Skin of body (tissue), 2 donors: ENCODE results near the gene AJUBA. TPM values are rescaled to one million over a fixed set of nuclear protein-coding genes. Genes with fewer than 3 reads are reported as not detected.
"Not testable (repeated sequence)": the region's sequence is repeated elsewhere in the genome, so short reads cannot be mapped to it uniquely, and the experiment has no call there.

Experiments
- DNase-seq: peaks from one replicate; lab custom pipeline; 2025; lab: John Stamatoyannopoulos, UW
- total RNA-seq: library from RNA; depleted of rRNA; stranded (reverse); fragments of >200 nt; gene quantifications from one replicate; pipeline ENCODE4 v1.2.3, GENCODE V29; 2014

AJUBA gene
- total RNA-seq: 44.7 TPM

- peak; percentile 87 for DNase-seq
These were observed at the start of gene AJUBA for GRCh38 chr14:22982477-22983245. TSS of gene AJUBA (minus strand) at chr14:22982551. CDS start at chr14:22982266, 285 bp downstream.

- DNase-seq: no peak
These were observed 48.6 kb upstream of the AJUBA start for GRCh38 chr14:23030936-23031335.

GRCh38 chr14:23028799-23029198, 46.4 kb upstream of the AJUBA start:
- no peak for DNase-seq

GRCh38 chr14:23025151-23025814, 42.9 kb upstream of the AJUBA start:
- no peak for DNase-seq

- DNase-seq: no peak
These were observed 42.3 kb upstream of the AJUBA start for GRCh38 chr14:23024612-23025075.

- DNase-seq: no peak
These were observed 41.4 kb upstream of the AJUBA start for GRCh38 chr14:23023795-23024152.

DNA sequence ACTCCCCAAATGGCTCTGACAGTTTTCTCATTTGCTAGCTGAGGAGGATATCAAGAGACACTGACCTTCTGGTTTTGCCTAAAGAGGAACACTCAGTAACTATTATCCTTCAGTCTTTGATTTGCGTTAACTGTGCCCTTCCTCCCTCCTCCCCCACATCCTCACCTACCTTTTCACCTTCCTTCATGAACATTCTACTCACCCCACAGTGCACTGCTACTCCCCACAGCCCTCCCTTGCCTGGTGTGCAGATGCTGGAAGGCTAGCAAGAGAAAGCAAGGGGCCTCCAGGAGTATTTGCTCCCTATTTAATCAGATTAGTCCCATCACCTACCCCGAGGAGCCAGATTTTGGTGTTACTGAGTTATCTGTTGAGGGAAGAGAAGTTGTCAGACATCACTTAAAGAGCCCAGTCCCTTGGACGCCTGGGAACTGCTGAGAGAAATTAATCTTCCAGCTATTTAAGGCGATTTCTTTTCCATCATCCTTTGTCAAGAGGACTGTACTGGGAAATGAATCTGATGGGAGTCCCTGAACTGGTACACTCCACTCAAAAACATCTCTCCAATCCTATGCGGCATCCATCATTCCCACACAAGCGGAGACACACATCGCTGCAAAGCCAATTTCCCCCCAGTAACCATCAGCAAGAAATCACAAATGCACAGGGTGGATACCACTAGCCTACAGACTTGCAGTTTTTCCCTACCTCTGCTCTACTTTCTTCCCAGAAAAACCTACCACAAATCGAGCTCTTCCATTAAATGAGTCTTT, 40.9 kb upstream of the AJUBA start:
- DNase-seq: no peak

- no peak for DNase-seq
These were observed 39.6 kb upstream of the AJUBA start for GRCh38 chr14:23021889-23022442.

DNA sequence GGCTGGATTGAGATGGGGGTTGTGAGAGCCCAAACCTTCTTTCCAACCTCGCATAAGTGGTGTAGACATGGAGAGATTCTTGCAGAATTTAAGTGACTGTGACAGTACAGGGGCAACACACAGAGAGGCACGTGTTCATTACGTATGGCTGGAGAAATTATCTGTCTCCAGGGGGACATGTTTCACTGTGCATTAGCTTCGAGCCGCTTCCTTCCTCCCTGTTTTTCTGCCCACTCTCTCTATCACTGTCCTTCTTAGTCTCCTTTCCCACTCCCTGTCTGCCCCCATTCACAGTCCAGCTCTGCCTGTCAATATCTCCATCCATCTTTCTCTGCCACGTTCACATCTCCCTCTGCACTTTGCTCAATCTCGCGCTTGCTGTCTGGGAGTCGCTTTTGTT, 39.1 kb upstream of the AJUBA start:
- no peak for DNase-seq

GRCh38 chr14:23020143-23021128, 38.1 kb upstream of the AJUBA start:
- DNase-seq: no peak

DNA sequence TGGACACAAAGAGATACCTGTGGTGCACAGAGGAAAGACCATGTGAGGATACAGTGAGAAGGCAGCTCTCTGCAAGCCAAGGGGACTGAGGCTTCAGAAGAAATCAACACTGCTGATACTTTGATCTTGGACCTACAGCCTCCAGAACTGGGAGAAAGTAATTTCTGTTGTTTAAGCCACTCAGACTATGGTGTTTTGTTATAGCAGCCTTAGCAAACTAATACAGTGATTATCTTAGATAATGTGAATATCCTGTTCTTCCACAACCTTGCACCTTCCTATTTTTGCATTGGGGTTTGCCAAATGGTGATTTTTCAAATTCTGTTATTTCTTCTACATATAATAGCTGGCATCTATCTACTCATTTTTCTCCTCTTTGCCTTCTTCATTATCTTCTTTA, 35.8 kb upstream of the AJUBA start:
- DNase-seq: no peak

- DNase-seq: no peak
These were observed 34.7 kb upstream of the AJUBA start for GRCh38 chr14:23017091-23017490.

- no peak for DNase-seq
These were observed 33.3 kb upstream of the AJUBA start for GRCh38 chr14:23015618-23016017.

GRCh38 chr14:23013749-23014054, 31.4 kb upstream of the AJUBA start:
- DNase-seq: not testable (repeated sequence)

- DNase-seq: no peak
These were observed 30.9 kb upstream of the AJUBA start for GRCh38 chr14:23013054-23013748.

DNA sequence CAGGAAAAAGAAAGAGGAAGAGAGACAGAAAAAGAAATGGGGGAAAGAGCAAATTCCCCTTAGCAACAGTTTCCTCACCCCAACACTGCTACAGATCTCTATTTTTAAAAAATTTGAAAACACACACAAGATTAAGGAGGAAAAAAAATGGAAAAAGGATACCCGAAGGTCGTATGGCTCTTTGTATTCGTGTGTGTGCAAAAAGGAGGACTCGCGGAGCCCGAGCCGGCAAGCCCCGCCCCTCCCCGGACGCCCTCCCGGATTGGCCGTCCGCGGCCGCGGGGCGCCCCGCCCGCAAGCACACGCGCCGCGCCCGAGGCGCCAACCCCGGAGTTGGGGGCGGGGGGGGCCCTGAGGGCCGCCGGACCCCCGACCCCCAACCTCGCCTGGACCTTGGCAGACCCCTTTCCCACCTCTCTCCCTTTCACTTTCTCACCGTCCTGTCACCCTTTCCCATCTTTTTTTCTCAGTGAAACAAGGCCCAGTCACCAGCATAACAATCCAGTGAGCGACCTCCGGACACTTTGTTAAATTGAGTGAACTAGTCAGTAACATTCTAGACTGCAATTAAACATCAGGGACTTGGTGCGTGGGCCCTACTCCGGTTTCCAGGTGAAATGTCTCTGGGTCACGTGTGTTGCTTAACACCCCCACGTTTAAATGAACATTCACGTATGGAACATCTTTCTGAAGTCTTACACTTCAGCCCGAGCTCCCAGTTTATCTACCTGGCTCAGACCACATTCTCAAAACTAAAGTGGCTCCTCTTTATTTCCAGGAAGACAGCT, 27.8 kb upstream of the AJUBA start, which contains the start of gene C14orf93:
Gene C14orf93 (minus strand): TSS at position 205 of the 788 bp plus-strand sequence. CDS start 11,120 bp downstream, outside the sequence.
- DNase-seq: peak; percentile 68

- no peak for DNase-seq
These were observed 27.2 kb upstream of the AJUBA start for GRCh38 chr14:23009483-23009938.

GRCh38 chr14:23008831-23009230, 26.5 kb upstream of the AJUBA start:
- no peak for DNase-seq
